ENCODE measurements around the gene PTPRN2.
"Not testable (repeated sequence)": the region's sequence is repeated elsewhere in the genome, so short reads cannot be mapped to it uniquely, and the experiment has no call there.

Gene PTPRN2

GRCh38 chr7:158052381-158053060 lies 535.1 kb downstream of the PTPRN2 start:
- no peak for DNase-seq

GRCh38 chr7:158051776-158052175 lies 535.8 kb downstream of the PTPRN2 start:
- no peak for DNase-seq

- no peak for DNase-seq
Measured at GRCh38 chr7:158050978-158051651, 536.5 kb downstream of the PTPRN2 start.

- no peak for DNase-seq
Measured at GRCh38 chr7:158050441-158050977, 537.1 kb downstream of the PTPRN2 start.

- DNase-seq = no peak
Measured at GRCh38 chr7:158049271-158049670, 538.4 kb downstream of the PTPRN2 start.

GRCh38 chr7:158048569-158048968 lies 539.1 kb downstream of the PTPRN2 start:
- DNase-seq = no peak

GRCh38 chr7:158047391-158048059 lies 540.1 kb downstream of the PTPRN2 start:
- DNase-seq = no peak

- DNase-seq = not testable (repeated sequence)
Measured at GRCh38 chr7:158046246-158046645, 541.4 kb downstream of the PTPRN2 start.

- DNase-seq = no peak
Measured at GRCh38 chr7:158044482-158044823, 543.2 kb downstream of the PTPRN2 start.

GRCh38 chr7:158043551-158044481 lies 543.8 kb downstream of the PTPRN2 start:
- no peak for DNase-seq

GRCh38 chr7:158042156-158042880 lies 545.3 kb downstream of the PTPRN2 start:
- no peak for DNase-seq

GRCh38 chr7:158040199-158040598 lies 547.4 kb downstream of the PTPRN2 start:
- no peak for DNase-seq

- no peak for DNase-seq
Measured at GRCh38 chr7:158039270-158039669, 548.4 kb downstream of the PTPRN2 start.

- DNase-seq = no peak
Measured at GRCh38 chr7:158037211-158037610, 550.4 kb downstream of the PTPRN2 start.

GRCh38 chr7:158035343-158035742 lies 552.3 kb downstream of the PTPRN2 start:
- no peak for DNase-seq

GRCh38 chr7:158034571-158034970 lies 553.1 kb downstream of the PTPRN2 start:
- no peak for DNase-seq

- DNase-seq = not testable (repeated sequence)
Measured at GRCh38 chr7:158033925-158034324, 553.7 kb downstream of the PTPRN2 start.

GRCh38 chr7:158033196-158033595 lies 554.4 kb downstream of the PTPRN2 start:
- DNase-seq = no peak

GRCh38 chr7:158032561-158033115 lies 555.0 kb downstream of the PTPRN2 start:
- no peak for DNase-seq

- DNase-seq = no peak
Measured at GRCh38 chr7:158031867-158032308, 555.7 kb downstream of the PTPRN2 start.

- no peak for DNase-seq
Measured at GRCh38 chr7:158030566-158030965, 557.1 kb downstream of the PTPRN2 start.

- no peak for DNase-seq
Measured at GRCh38 chr7:158030071-158030470, 557.6 kb downstream of the PTPRN2 start.
